ENCODE measurements around the gene GLIS2. TPM values are rescaled to one million over a fixed set of nuclear protein-coding genes. Genes with fewer than 3 reads are reported as not detected.

The GLIS2 gene
- total RNA-seq, 2 experiments from 2014 or later, result not detected

- H3K4me3 Mint-ChIP-seq, result peak overlapping the region; percentile 99
- no peaks in the 10 kb centered on the region for H3K27me3 ChIP-seq (ENCODE audit: control insufficient read depth in 1 of 2, insufficient read depth in 2 of 2, low read length in 2 of 2)
- peak overlapping the region; percentile 100 for H3K4me3 ChIP-seq (ENCODE audit: low read length)
- no peaks in the 10 kb centered on the region for H3K9me3 Mint-ChIP-seq
- TF ChIP-seq, protein P1, sequence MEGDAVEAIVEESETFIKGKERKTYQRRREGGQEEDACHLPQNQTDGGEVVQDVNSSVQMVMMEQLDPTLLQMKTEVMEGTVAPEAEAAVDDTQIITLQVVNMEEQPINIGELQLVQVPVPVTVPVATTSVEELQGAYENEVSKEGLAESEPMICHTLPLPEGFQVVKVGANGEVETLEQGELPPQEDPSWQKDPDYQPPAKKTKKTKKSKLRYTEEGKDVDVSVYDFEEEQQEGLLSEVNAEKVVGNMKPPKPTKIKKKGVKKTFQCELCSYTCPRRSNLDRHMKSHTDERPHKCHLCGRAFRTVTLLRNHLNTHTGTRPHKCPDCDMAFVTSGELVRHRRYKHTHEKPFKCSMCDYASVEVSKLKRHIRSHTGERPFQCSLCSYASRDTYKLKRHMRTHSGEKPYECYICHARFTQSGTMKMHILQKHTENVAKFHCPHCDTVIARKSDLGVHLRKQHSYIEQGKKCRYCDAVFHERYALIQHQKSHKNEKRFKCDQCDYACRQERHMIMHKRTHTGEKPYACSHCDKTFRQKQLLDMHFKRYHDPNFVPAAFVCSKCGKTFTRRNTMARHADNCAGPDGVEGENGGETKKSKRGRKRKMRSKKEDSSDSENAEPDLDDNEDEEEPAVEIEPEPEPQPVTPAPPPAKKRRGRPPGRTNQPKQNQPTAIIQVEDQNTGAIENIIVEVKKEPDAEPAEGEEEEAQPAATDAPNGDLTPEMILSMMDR (IDR thresholded peaks at IDR 0.05), result no peak
- H3K36me3 Mint-ChIP-seq (ENCODE audit: low read depth), result peaks cover 17% of the 10 kb centered on the region
- H3K4me1 ChIP-seq (ENCODE audit: insufficient read depth, low read length), result peaks cover 25% of the 10 kb centered on the region
- no peaks in the 10 kb centered on the region for H3K36me3 ChIP-seq (ENCODE audit: insufficient read depth, low read length)
- peak in 7 of 14 experiments; percentile 25 to 73 (median 47) for DNase-seq
- H3K27ac ChIP-seq (ENCODE audit: low read depth in 1 of 2, low read length in 2 of 2), result peak overlapping the region in 1 of 2 donors; percentile 46
- intact Hi-C loops (cut with DNase I, micrococcal nuclease), result loop anchor here (2.0 to 5.0 kb wide), 3 partner anchors 34 to 80 kb away; partner anchors contain the start of gene PAM16 (in 1 of the 2)
- peaks cover 5% of the 10 kb centered on the region for H3K27me3 Mint-ChIP-seq
- ATAC-seq (ENCODE audit: poor library complexity), result peak; percentile 30
- peak overlapping the region; percentile 97 for H3K27ac Mint-ChIP-seq
- ChIA-PET POLR2A (interaction anchor here (0.9 to 5.4 kb wide), 20 partner anchors 13 to 392 kb away, joined by 3 to 179 read pairs (median 6); partner anchors contain the start of genes ADCY9, CORO7, CREBBP and GLIS2), CTCF (interaction anchor here (0.6 to 7.0 kb wide), 6 partner anchors 11 to 58 kb away, joined by 3 to 83 read pairs (median 4); no protein-coding TSS in a partner anchor)
- peaks cover 10% of the 10 kb centered on the region for H3K4me1 Mint-ChIP-seq (ENCODE audit: low read depth)
- H3K9me3 ChIP-seq (ENCODE audit: control insufficient read depth in 1 of 2, insufficient read depth in 1 of 2, low read length in 2 of 2), result no peaks in the 10 kb centered on the region
These were observed 43.5 kb upstream of the GLIS2 start for GRCh38 chr16:4272114-4272956.

DNA sequence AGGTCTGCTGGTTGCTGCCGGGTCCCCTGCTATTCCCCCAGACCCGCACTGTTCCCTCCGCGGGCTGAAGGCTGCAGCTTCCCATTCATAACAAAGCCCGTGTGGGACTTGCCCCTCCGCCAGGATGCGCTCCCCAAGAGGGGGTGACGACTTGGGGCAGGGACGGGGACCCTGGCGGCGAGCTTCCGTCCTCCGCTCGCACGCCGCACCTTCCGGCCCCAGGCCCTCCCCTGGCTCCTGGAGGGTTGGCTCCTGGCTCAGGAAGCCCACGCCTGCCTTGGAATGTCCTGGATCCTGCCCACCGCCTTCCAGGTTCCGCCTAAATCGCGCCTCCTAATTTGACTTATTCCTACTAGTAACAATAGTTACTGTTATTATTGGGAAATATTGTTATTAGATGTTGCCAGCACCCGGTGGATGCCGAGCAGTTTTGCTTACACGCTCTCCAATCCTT is 42.0 kb upstream of the GLIS2 start:
- Histone ChIP-seq H3K27me3 (ENCODE audit: control insufficient read depth in 1 of 2, insufficient read depth in 2 of 2, low read length in 2 of 2) (no peaks in the 10 kb centered on the region), H3K36me3 (ENCODE audit: insufficient read depth, low read length) (no peaks in the 10 kb centered on the region), H3K27ac (ENCODE audit: low read depth in 1 of 2, low read length in 2 of 2) (peak overlapping the region in 1 of 2 donors; percentile 64), H3K9me3 (ENCODE audit: control insufficient read depth in 1 of 2, insufficient read depth in 1 of 2, low read length in 2 of 2) (no peaks in the 10 kb centered on the region), H3K4me1 (ENCODE audit: insufficient read depth, low read length) (peaks cover 25% of the 10 kb centered on the region), H3K4me3 (ENCODE audit: low read length) (peak overlapping the region; percentile 100)
- TF ChIP-seq, protein P1 (IDR thresholded peaks at IDR 0.05), result peak; percentile 22
- ATAC-seq (ENCODE audit: poor library complexity), result peak; percentile 5
- peak overlapping the region; percentile 97 for H3K27ac Mint-ChIP-seq
- no peaks in the 10 kb centered on the region for H3K9me3 Mint-ChIP-seq
- H3K4me3 Mint-ChIP-seq, result peak overlapping the region; percentile 92
- POLR2A ChIA-PET, result interaction anchor here (0.6 to 5.4 kb wide), 14 partner anchors 15 to 461 kb away, joined by 3 to 179 read pairs (median 8); partner anchors contain the start of genes ADCY9, CORO7, DNAAF8 and GLIS2
- peaks cover 5% of the 10 kb centered on the region for H3K27me3 Mint-ChIP-seq
- intact Hi-C loops (cut with DNase I, micrococcal nuclease), result loop anchor here (2.0 to 5.0 kb wide), 3 partner anchors 33 to 78 kb away; partner anchors contain the start of gene PAM16 (in 1 of the 2)
- H3K4me1 Mint-ChIP-seq (ENCODE audit: low read depth), result peaks cover 4% of the 10 kb centered on the region
- CTCF ChIA-PET, result interaction anchor here (1.3 to 7.0 kb wide), 4 partner anchors 20 to 56 kb away, joined by 4 to 83 read pairs (median 9); no protein-coding TSS in a partner anchor
- peak in 13 of 14 experiments; percentile 17 to 77 (median 48) for DNase-seq
- H3K36me3 Mint-ChIP-seq (ENCODE audit: low read depth), result peaks cover 10% of the 10 kb centered on the region

GRCh38 chr16:4275861-4276260 is 40.0 kb upstream of the GLIS2 start:
- TF ChIP-seq, protein P1 (IDR thresholded peaks at IDR 0.05), result no peak
- H3K4me1 ChIP-seq (ENCODE audit: insufficient read depth, low read length), result peaks cover 17% of the 10 kb centered on the region
- Mint-ChIP-seq H3K36me3 (ENCODE audit: low read depth) (peaks cover 10% of the 10 kb centered on the region), H3K4me3 (peak overlapping the region; percentile 25), H3K4me1 (ENCODE audit: low read depth) (peaks cover 4% of the 10 kb centered on the region), H3K9me3 (no peaks in the 10 kb centered on the region), H3K27ac (peak overlapping the region; percentile 28), H3K27me3 (peaks cover 5% of the 10 kb centered on the region)
- no peak overlapping the region for H3K4me3 ChIP-seq (ENCODE audit: low read length)
- H3K27me3 ChIP-seq (ENCODE audit: control insufficient read depth in 1 of 2, insufficient read depth in 2 of 2, low read length in 2 of 2), result no peaks in the 10 kb centered on the region
- CTCF ChIA-PET, result interaction anchor here (7.0 kb wide), 1 partner anchor 22 kb away, joined by 83 read pairs; no protein-coding TSS in a partner anchor
- DNase-seq, result peak in 1 of 14 experiments; percentile 9
- H3K27ac ChIP-seq (ENCODE audit: low read depth in 1 of 2, low read length in 2 of 2), result no peak overlapping the region
- POLR2A ChIA-PET, result interaction anchor here (0.6 to 1.7 kb wide), 3 partner anchors 17 to 190 kb away, joined by 3 to 4 read pairs (median 4); no protein-coding TSS in a partner anchor
- no peaks in the 10 kb centered on the region for H3K9me3 ChIP-seq (ENCODE audit: control insufficient read depth in 1 of 2, insufficient read depth in 1 of 2, low read length in 2 of 2)
- ATAC-seq (ENCODE audit: poor library complexity), result no peak
- intact Hi-C loops (cut with DNase I, micrococcal nuclease), result no loop called here
- H3K36me3 ChIP-seq (ENCODE audit: insufficient read depth, low read length), result no peaks in the 10 kb centered on the region

Measured in CD4-positive, alpha-beta T cell (primary cell).